CD4-positive, alpha-beta T cell treated with Interleukin-17A for 4 hours (primary cell): Measurements from ENCODE around the gene KL.

Source experiments
- DNase-seq: peaks from one replicate; pipeline ENCODE4 v3.0.0-alpha.2; 2020; ENCODE audit warnings: mixed read lengths

The KL gene

DNA sequence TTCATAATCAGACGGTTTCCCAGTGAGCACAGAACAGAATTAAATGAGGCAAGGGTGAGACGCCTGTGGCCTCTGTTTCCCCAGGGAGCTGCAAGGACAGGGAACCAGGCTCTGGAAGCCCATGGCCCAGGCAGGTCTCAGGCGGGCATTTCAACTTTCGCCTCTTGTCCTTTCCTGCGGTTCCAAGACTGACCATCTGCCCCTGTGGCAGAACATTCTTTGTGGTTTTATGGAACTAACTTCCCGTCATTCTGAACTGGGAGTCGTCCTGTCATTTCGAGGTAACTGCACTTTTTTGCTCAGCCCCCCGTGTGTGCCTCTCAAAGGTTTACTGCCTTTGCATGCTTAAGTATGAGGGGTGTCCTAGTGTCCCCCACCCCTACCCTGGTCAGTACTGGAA lies 70.9 kb downstream of the KL start:
- DNase-seq: no peak

DNA sequence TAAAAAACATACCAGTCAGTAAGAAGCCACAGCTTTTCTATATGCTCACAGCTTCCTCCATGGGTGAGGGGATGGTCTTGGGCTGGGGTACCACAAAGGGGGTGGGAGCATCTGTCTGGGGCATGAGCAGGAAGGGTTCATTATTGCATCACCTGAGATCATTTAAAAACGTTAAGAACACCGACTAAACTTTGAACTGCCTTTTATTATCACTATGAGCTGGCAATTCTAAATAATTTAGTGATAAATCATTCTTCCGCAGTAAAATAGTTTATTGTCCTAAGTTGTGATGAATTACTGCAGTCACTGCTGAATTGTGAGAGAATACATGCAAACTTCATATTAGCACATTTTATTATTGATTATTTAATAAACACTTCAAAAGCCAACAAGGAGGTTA lies 71.6 kb downstream of the KL start:
- DNase-seq: no peak

- no peak for DNase-seq
Observed at GRCh38 chr13:33089311-33089710, 73.1 kb downstream of the KL start.

DNA sequence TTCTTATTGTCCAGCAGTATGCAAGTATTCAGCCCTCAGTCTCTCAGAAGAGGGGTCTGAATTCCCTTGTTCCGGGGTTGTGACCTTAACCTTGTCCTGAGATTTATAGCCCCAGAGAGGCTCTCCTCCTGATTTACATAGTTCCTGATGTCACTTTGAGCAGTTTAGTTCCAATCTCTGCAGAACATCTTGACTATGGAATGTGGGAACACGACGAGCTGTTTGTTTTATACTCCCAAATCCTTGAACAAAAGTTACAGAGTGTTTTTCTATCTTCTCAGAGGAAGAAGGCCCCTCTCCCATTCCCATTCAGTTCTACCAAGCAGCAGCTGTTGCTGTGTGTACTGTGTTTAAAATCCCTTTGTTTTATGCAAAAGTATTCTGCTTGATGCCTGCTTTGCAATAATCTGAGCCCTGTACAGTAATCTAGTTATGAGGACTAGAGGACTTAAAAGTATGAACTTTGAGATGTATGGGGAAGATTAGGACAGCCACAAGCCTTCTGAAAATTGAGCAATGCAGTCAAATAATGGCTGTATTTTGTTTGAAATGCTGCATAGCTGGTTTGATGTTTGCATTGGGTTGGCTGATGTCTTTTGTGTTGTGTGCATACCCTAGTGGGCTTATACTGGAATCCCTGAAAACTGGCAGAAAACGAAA lies 74.7 kb downstream of the KL start:
- DNase-seq: no peak

DNA sequence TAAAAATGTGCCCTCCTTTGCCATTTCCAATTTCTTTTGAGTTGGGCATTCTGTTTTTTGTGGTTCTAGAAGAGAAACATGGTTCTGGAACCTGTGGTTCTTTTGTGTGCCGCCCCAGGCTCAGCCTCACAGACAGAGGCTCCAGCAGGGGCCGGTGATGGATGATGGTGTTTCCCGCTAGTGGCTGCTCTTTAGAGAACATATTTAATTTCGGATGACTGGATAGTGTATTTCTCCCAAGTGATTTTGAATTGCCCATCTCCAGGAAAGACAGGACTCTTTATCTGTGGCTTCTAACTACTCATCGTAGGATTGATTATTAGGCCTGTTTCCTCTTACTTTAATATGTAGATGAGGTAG lies 75.2 kb downstream of the KL start:
- DNase-seq: no peak

GRCh38 chr13:33092073-33092987 lies 76.1 kb downstream of the KL start:
- DNase-seq: no peak

DNA sequence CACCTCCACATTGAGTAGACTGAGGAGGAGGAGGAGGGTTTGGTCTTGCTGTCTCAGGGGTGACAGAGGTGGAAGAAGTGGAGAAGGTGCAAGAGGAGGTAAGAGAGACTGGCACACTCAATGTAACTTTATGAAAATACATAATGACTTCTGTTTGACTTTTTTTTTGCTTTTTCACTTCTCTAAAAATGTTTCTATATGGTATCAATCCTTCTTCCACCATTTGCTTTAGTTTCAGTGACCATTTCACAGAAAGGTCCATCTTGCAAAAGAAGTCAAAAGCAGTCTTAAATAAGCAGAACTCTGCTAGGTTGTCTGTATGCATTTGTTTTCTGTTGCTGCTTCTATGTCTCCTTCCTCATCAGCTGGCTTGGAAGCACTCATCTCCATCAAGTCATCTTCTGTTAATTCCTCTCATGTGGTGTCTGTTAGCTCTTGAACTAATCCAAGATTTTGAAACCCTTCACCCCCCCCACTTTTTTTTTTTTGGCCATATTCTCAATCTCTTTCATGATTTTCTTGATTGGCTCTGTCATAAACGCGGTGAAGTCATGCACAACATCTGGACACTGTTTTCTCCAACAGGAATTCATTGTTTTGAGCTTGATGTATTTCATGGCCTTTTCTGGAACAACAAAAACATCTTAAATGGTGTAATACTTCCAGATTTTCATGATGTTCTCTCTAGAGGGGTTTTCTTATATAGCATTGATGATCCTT lies 80.8 kb downstream of the KL start:
- DNase-seq: no peak

DNA sequence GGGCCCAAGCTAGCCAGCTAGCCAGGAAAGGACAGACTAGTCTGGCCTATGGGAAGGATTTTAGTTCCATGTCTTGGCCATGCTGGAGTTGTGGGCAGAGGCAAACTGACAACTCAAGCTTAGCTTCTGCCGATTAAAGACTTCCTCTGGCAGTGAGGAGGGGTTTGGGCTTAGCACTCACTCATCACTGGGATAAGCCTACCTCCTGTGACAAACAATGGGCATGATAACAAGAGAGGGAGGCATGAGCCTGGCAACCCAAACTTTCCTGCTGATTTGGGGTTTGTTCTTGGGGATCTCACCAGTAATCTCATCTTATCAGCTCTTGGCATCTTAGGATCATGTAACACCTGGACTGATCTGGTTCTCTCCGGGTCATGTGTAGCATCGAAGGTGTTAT lies 83.6 kb downstream of the KL start:
- no peak for DNase-seq

DNA sequence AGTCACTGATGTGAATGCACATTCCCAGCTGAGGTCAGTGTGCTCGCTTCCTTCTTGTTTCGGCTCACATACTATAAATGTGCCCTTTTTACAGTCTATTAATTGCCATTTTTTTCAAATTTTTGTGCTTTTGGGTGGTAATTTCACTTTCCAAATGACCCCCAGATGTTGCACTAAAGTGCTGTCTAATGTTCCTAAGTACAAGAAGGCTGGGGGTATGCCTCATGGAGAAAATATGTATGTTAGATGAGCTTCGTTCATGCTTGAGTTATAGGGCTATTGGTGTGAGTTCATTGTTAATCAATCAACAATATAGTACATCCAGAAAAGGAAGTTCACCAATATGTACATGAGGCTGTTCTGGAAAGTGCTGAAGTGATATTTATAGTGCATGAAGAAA lies 84.7 kb downstream of the KL start:
- no peak for DNase-seq

GRCh38 chr13:33101835-33102234 lies 85.6 kb downstream of the KL start:
- DNase-seq: no peak

- no peak for DNase-seq
Observed at GRCh38 chr13:33103457-33103856, 87.2 kb downstream of the KL start.

GRCh38 chr13:33105387-33106005 lies 89.3 kb downstream of the KL start:
- DNase-seq: no peak

- DNase-seq: no peak
Observed at GRCh38 chr13:33106656-33107360, 90.6 kb downstream of the KL start.

- no peak for DNase-seq
Observed at GRCh38 chr13:33107361-33107760, 91.1 kb downstream of the KL start.

DNA sequence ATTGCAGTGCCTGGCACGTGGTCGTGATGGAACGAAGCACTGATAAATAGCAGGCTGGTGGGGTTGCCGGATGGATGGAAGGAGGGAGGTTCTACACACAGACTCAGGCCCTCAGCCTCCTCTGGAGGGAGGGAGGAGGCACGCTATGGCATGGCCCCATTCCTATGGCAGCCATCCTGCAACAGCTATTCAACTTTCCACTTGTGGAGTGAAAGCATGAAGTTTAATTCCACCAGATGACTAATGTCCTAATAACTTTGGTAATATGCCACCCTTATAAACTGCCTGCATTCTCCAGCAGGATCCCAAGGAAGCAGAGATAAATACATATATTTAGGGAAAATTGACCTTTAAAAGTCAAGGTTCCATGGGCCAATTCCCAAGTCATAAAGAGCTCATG lies 92.4 kb downstream of the KL start:
- no peak for DNase-seq

- no peak for DNase-seq
Observed at GRCh38 chr13:33109271-33109697, 93.1 kb downstream of the KL start.

DNA sequence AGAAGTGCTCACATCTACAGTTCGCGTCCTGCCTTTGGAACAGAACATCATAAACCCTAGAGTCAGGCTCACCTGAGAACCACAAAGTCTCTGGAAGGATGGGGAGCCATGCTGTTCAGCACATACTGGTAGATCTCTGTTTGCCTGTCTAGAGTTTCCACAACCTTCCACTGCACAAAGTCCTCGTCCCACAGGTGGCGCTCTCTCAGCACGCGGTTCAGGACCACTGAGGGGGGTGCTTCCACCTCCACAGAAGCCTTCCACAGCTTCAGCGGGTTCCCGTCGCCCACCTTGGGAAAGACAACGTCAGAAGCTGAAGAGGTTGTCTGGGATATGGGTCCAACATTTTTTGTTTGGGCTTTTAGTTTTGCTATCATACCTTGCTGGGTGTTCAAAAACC lies 93.6 kb downstream of the KL start:
- no peak for DNase-seq

- no peak for DNase-seq
Observed at GRCh38 chr13:33110386-33110712, 94.1 kb downstream of the KL start.

- DNase-seq: no peak
Observed at GRCh38 chr13:33110713-33111413, 94.6 kb downstream of the KL start.

DNA sequence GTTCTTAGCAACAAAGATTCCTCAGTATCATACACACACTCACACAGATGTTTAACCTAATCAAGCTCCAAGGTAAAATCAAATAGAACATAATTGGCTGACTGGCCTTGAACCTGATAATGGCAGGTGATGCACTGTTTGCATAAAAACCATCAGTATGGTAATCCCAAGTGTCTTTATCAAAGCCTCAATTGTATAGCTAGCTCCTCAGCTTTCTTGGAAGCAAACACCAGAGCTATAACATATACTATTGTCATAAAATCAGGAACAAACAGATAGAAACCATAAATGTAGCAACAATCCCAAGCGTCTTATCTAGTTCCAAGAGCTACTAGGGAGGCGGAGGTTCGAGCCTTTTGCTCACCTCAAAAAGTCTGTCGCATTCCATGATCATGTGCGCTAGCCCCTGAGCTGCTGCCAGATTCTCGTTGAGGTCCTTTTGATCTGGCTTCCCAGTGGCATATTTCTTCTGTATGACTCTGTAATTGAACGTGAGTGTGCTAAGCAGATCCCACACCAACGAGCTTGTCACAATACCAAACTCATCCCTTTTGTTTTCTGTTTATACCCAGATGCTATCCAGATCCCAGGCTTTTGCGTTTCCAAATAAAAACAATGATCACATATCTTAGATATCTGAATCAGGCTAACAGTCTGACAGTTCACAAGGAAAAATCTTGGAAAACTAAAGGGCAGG lies 95.3 kb downstream of the KL start:
- no peak for DNase-seq

- DNase-seq: no peak
Observed at GRCh38 chr13:33112766-33113165, 96.5 kb downstream of the KL start.

DNA sequence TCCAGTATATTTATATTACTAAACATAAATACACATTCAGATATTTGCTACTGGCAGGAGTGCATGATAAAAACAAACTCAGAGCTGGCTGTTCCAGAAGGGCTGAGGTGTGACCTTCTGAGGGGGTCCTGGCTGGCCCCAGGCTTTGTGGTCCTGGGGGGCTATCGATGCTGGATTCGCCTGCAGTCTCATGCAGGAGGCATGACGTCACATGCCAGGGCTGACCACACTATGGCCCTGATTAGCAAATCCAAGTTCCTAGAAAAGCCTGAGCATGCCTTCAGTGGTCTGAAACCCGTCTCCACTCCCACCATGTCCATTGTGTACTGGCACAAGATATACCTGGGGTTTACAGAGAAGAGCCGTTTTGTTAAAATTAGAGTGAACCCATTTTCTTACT lies 97.9 kb downstream of the KL start:
- no peak for DNase-seq
